Measurements from ENCODE around the gene RBM4B. TPM values are rescaled to one million over a fixed set of nuclear protein-coding genes. Genes with fewer than 3 reads are reported as not detected.
A peak's percentile ranks its signal among the peaks of the same experiment; 100 is the strongest.

Gene RBM4B
- total RNA-seq, 1 experiment from 2014 or later, result 14.1 TPM

DNA sequence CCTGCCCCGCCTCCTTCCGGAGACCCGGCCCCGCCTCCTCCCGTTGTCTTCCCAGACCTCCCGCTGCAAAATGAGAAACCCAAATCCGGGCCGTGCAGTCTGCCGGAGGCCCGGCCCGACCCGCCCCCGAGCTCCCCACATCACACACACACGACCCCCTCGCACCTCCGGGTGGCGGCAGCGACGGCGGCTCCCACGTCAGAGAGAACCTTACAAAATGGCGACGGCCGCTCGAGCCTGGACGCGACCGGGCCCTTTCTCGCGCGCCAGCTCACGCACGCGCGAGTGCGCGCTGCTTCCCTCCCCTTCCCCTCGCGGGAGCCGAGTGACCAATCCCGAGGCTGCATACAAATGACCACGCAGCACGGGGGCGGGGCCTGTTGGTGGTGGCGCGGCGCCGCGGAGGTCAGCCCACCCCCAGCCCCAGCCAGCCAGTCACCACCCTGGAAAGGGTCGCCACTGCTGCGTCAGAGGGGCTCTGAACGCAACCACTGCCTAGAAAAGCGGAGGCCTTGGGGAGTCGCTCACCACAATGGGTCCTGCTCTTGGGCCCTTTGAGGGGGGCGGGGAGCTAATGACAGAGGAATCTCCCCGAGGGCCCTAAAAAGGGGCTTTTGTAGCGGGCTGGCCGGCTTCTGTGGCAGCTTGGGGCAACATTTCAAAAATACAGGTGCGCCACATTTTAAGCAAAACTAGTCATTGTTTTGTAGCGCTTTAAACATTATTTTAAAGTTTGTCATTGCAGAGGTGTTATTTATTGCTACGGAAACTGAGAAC, at the start of gene RBM4B (continued):
- TF ChIP-seq, protein P1, sequence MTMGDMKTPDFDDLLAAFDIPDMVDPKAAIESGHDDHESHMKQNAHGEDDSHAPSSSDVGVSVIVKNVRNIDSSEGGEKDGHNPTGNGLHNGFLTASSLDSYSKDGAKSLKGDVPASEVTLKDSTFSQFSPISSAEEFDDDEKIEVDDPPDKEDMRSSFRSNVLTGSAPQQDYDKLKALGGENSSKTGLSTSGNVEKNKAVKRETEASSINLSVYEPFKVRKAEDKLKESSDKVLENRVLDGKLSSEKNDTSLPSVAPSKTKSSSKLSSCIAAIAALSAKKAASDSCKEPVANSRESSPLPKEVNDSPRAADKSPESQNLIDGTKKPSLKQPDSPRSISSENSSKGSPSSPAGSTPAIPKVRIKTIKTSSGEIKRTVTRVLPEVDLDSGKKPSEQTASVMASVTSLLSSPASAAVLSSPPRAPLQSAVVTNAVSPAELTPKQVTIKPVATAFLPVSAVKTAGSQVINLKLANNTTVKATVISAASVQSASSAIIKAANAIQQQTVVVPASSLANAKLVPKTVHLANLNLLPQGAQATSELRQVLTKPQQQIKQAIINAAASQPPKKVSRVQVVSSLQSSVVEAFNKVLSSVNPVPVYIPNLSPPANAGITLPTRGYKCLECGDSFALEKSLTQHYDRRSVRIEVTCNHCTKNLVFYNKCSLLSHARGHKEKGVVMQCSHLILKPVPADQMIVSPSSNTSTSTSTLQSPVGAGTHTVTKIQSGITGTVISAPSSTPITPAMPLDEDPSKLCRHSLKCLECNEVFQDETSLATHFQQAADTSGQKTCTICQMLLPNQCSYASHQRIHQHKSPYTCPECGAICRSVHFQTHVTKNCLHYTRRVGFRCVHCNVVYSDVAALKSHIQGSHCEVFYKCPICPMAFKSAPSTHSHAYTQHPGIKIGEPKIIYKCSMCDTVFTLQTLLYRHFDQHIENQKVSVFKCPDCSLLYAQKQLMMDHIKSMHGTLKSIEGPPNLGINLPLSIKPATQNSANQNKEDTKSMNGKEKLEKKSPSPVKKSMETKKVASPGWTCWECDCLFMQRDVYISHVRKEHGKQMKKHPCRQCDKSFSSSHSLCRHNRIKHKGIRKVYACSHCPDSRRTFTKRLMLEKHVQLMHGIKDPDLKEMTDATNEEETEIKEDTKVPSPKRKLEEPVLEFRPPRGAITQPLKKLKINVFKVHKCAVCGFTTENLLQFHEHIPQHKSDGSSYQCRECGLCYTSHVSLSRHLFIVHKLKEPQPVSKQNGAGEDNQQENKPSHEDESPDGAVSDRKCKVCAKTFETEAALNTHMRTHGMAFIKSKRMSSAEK (CRISPR knock-in tag; IDR thresholded peaks at IDR 0.05; ENCODE audit: borderline replicate concordance), result no peak
- no peak; the same call in 1 of the 2 replicates for TF ChIP-seq TP53 (CRISPR knock-in tag; IDR thresholded peaks at IDR 0.05)
- TF ChIP-seq, protein P2, sequence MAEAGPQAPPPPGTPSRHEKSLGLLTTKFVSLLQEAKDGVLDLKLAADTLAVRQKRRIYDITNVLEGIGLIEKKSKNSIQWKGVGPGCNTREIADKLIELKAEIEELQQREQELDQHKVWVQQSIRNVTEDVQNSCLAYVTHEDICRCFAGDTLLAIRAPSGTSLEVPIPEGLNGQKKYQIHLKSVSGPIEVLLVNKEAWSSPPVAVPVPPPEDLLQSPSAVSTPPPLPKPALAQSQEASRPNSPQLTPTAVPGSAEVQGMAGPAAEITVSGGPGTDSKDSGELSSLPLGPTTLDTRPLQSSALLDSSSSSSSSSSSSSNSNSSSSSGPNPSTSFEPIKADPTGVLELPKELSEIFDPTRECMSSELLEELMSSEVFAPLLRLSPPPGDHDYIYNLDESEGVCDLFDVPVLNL (CRISPR knock-in tag; IDR thresholded peaks at IDR 0.05; ENCODE audit: borderline replicate concordance, low read depth), result no peak
- TF ChIP-seq, protein P3, sequence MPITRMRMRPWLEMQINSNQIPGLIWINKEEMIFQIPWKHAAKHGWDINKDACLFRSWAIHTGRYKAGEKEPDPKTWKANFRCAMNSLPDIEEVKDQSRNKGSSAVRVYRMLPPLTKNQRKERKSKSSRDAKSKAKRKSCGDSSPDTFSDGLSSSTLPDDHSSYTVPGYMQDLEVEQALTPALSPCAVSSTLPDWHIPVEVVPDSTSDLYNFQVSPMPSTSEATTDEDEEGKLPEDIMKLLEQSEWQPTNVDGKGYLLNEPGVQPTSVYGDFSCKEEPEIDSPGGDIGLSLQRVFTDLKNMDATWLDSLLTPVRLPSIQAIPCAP (CRISPR knock-in tag; IDR thresholded peaks at IDR 0.05), result no peak
- TF ChIP-seq, protein P4, sequence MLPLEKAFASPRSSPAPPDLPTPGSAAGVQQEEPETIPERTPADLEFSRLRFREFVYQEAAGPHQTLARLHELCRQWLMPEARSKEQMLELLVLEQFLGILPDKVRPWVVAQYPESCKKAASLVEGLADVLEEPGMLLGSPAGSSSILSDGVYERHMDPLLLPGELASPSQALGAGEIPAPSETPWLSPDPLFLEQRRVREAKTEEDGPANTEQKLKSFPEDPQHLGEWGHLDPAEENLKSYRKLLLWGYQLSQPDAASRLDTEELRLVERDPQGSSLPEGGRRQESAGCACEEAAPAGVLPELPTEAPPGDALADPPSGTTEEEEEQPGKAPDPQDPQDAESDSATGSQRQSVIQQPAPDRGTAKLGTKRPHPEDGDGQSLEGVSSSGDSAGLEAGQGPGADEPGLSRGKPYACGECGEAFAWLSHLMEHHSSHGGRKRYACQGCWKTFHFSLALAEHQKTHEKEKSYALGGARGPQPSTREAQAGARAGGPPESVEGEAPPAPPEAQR (CRISPR knock-in tag; IDR thresholded peaks at IDR 0.05), result no peak
- no peak for TF ChIP-seq ESRRA (CRISPR knock-in tag; IDR thresholded peaks at IDR 0.05; ENCODE audit: borderline replicate concordance)
- TF ChIP-seq ZNF396 (CRISPR knock-in tag; IDR thresholded peaks at IDR 0.05; ENCODE audit: borderline replicate concordance), result no peak
- no peak for TF ChIP-seq FOXJ3 (CRISPR knock-in tag; IDR thresholded peaks at IDR 0.05; ENCODE audit: borderline replicate concordance)
- TF ChIP-seq ZNF317 (CRISPR knock-in tag; IDR thresholded peaks at IDR 0.05; ENCODE audit: borderline replicate concordance, low read depth), result 0 out of 2 replicates have a peak, but pooled peaks have one; percentile 25
- TF ChIP-seq, protein P5, sequence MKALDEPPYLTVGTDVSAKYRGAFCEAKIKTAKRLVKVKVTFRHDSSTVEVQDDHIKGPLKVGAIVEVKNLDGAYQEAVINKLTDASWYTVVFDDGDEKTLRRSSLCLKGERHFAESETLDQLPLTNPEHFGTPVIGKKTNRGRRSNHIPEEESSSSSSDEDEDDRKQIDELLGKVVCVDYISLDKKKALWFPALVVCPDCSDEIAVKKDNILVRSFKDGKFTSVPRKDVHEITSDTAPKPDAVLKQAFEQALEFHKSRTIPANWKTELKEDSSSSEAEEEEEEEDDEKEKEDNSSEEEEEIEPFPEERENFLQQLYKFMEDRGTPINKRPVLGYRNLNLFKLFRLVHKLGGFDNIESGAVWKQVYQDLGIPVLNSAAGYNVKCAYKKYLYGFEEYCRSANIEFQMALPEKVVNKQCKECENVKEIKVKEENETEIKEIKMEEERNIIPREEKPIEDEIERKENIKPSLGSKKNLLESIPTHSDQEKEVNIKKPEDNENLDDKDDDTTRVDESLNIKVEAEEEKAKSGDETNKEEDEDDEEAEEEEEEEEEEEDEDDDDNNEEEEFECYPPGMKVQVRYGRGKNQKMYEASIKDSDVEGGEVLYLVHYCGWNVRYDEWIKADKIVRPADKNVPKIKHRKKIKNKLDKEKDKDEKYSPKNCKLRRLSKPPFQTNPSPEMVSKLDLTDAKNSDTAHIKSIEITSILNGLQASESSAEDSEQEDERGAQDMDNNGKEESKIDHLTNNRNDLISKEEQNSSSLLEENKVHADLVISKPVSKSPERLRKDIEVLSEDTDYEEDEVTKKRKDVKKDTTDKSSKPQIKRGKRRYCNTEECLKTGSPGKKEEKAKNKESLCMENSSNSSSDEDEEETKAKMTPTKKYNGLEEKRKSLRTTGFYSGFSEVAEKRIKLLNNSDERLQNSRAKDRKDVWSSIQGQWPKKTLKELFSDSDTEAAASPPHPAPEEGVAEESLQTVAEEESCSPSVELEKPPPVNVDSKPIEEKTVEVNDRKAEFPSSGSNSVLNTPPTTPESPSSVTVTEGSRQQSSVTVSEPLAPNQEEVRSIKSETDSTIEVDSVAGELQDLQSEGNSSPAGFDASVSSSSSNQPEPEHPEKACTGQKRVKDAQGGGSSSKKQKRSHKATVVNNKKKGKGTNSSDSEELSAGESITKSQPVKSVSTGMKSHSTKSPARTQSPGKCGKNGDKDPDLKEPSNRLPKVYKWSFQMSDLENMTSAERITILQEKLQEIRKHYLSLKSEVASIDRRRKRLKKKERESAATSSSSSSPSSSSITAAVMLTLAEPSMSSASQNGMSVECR (CRISPR knock-in tag; IDR thresholded peaks at IDR 0.05; ENCODE audit: borderline replicate concordance), result no peak
- TF ChIP-seq, protein P6, sequence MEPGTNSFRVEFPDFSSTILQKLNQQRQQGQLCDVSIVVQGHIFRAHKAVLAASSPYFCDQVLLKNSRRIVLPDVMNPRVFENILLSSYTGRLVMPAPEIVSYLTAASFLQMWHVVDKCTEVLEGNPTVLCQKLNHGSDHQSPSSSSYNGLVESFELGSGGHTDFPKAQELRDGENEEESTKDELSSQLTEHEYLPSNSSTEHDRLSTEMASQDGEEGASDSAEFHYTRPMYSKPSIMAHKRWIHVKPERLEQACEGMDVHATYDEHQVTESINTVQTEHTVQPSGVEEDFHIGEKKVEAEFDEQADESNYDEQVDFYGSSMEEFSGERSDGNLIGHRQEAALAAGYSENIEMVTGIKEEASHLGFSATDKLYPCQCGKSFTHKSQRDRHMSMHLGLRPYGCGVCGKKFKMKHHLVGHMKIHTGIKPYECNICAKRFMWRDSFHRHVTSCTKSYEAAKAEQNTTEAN (CRISPR knock-in tag; IDR thresholded peaks at IDR 0.05), result no peak; the same call in 1 of the 2 replicates
- TF ChIP-seq, protein P7, sequence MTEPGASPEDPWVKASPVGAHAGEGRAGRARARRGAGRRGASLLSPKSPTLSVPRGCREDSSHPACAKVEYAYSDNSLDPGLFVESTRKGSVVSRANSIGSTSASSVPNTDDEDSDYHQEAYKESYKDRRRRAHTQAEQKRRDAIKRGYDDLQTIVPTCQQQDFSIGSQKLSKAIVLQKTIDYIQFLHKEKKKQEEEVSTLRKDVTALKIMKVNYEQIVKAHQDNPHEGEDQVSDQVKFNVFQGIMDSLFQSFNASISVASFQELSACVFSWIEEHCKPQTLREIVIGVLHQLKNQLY (CRISPR knock-in tag; IDR thresholded peaks at IDR 0.05), result no peak
- TF ChIP-seq FOXK1 (CRISPR knock-in tag; IDR thresholded peaks at IDR 0.05), result peak; percentile 85
- no peak for TF ChIP-seq EMX1 (CRISPR knock-in tag; IDR thresholded peaks at IDR 0.05)
- TF ChIP-seq, protein P8, sequence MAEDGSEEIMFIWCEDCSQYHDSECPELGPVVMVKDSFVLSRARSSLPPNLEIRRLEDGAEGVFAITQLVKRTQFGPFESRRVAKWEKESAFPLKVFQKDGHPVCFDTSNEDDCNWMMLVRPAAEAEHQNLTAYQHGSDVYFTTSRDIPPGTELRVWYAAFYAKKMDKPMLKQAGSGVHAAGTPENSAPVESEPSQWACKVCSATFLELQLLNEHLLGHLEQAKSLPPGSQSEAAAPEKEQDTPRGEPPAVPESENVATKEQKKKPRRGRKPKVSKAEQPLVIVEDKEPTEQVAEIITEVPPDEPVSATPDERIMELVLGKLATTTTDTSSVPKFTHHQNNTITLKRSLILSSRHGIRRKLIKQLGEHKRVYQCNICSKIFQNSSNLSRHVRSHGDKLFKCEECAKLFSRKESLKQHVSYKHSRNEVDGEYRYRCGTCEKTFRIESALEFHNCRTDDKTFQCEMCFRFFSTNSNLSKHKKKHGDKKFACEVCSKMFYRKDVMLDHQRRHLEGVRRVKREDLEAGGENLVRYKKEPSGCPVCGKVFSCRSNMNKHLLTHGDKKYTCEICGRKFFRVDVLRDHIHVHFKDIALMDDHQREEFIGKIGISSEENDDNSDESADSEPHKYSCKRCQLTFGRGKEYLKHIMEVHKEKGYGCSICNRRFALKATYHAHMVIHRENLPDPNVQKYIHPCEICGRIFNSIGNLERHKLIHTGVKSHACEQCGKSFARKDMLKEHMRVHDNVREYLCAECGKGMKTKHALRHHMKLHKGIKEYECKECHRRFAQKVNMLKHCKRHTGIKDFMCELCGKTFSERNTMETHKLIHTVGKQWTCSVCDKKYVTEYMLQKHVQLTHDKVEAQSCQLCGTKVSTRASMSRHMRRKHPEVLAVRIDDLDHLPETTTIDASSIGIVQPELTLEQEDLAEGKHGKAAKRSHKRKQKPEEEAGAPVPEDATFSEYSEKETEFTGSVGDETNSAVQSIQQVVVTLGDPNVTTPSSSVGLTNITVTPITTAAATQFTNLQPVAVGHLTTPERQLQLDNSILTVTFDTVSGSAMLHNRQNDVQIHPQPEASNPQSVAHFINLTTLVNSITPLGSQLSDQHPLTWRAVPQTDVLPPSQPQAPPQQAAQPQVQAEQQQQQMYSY (CRISPR knock-in tag; IDR thresholded peaks at IDR 0.05), result no peak
- no peak for TF ChIP-seq NR3C1 (CRISPR knock-in tag; conservative IDR thresholded peaks at IDR 0.05; ENCODE audit: low read depth)
- TF ChIP-seq HMGA2 (CRISPR knock-in tag; IDR thresholded peaks at IDR 0.05), result no peak
- TF ChIP-seq, protein P9, sequence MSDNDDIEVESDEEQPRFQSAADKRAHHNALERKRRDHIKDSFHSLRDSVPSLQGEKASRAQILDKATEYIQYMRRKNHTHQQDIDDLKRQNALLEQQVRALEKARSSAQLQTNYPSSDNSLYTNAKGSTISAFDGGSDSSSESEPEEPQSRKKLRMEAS (CRISPR knock-in tag; IDR thresholded peaks at IDR 0.05), result no peak; the same call in none of the 2 replicates
- no peak for TF ChIP-seq ZNF416 (CRISPR knock-in tag; IDR thresholded peaks at IDR 0.05)

Data from WTC11 (cell line).